Smooth muscle cell (in vitro differentiated cells): Measurements from ENCODE around the gene INAVA. TPM values are rescaled to one million over a fixed set of nuclear protein-coding genes. Genes with fewer than 3 reads are reported as not detected.
"Not testable (repeated sequence)": the region's sequence is repeated elsewhere in the genome, so short reads cannot be mapped to it uniquely, and the experiment has no call there.

Experiments used
- DNase-seq: peaks from one replicate; lab custom pipeline; 2025; ENCODE audit not compliant: unreplicated experiment; lab: John Stamatoyannopoulos, UW
- H2AFZ ChIP-seq: fragments of 200-600 bp; sonication (generic); 2 replicates; pipeline ENCODE4 v1.6.0; 2016; ENCODE audit warnings: antibody characterized with exemption, low read depth, mild to moderate bottlenecking
- H3F3A ChIP-seq: fragments of 200-600 bp; sonication (generic); 2 replicates; pipeline ENCODE4 v1.6.0; 2017; ENCODE audit warnings: antibody characterized with exemption, low read depth
- H3K27ac ChIP-seq: fragments of 200-600 bp; sonication (generic); 2 replicates; pipeline ENCODE4 v1.5.1; 2016; ENCODE audit warnings: low read depth, mild to moderate bottlenecking
- H3K27me3 ChIP-seq: fragments of 200-600 bp; sonication (generic); 2 replicates; pipeline ENCODE4 v1.6.1; 2016; ENCODE audit warnings: low read depth, mild to moderate bottlenecking
- H3K36me3 ChIP-seq: fragments of 200-600 bp; sonication (generic); 2 replicates; pipeline ENCODE4 v1.5.1; 2016; ENCODE audit warnings: low read depth
- H3K4me1 ChIP-seq: fragments of 200-600 bp; sonication (generic); 2 replicates; pipeline ENCODE4 v1.5.1; 2016; ENCODE audit warnings: low read depth
- H3K4me2 ChIP-seq: fragments of 200-600 bp; sonication (generic); 2 replicates; pipeline ENCODE4 v1.6.0; 2016; ENCODE audit warnings: mild to moderate bottlenecking
- H3K4me3 ChIP-seq: fragments of 200-600 bp; sonication (generic); 2 replicates; pipeline ENCODE4 v1.5.1; 2016; ENCODE audit warnings: mild to moderate bottlenecking
- H3K79me2 ChIP-seq: fragments of 200-600 bp; sonication (generic); 2 replicates; pipeline ENCODE4 v1.6.0; 2016; ENCODE audit warnings: low read depth, mild to moderate bottlenecking
- H3K9ac ChIP-seq: fragments of 200-600 bp; sonication (generic); 2 replicates; pipeline ENCODE4 v1.6.0; 2016; ENCODE audit warnings: low read depth
- H3K9me3 ChIP-seq: fragments of 200-600 bp; sonication (generic); replicated peaks from 2 replicates; pipeline ENCODE4 v1.5.1; 2016; ENCODE audit warnings: low read depth
- H4K20me1 ChIP-seq: fragments of 200-600 bp; sonication (generic); 2 replicates; pipeline ENCODE4 v1.6.0; 2016; ENCODE audit warnings: low read depth
- CTCF ChIP-seq: fragments of 200-600 bp; sonication (generic); IDR thresholded peaks from 2 replicates; pipeline ENCODE4 v1.5.1; 2017; ENCODE audit warnings: borderline replicate concordance, mild to moderate bottlenecking, antibody characterized with exemption; ENCODE audit not compliant: insufficient read depth, poor library complexity, severe bottlenecking
- WGBS: methylation state at CpG from one replicate; pipeline ENCODE4 v1.1.7; 2016; ENCODE audit warnings: low lambda C conversion rate; 5-methylcytosine and 5-hydroxymethylcytosine counted together
- polyA plus RNA-seq: library from polyadenylated mRNA; unstranded; fragments of >200 nt; fragmentation: Nextera tagmentation; extraction: Ambion mirVana; gene quantifications from 2 replicates; pipeline ENCODE4 v1.2.1, GENCODE V29; 2016
- small RNA-seq: library from RNA; depleted of rRNA; stranded (forward); fragments of <200 nt; gene quantifications from one replicate; pipeline ENCODE3, GENCODE V24; 2014
- total RNA-seq: library from RNA; depleted of rRNA; stranded (reverse); fragments of >200 nt; gene quantifications from 2 replicates; pipeline ENCODE4 v1.2.3, GENCODE V29; 2014

The INAVA gene
- total and polyA plus RNA-seq, 2 experiments from 2014 or later, result 10.1 to 16.9 TPM

GRCh38 chr1:200963076-200963475 is 68.4 kb downstream of the INAVA start:
- no peaks in the 10 kb centered on the region for H3F3A ChIP-seq

DNA sequence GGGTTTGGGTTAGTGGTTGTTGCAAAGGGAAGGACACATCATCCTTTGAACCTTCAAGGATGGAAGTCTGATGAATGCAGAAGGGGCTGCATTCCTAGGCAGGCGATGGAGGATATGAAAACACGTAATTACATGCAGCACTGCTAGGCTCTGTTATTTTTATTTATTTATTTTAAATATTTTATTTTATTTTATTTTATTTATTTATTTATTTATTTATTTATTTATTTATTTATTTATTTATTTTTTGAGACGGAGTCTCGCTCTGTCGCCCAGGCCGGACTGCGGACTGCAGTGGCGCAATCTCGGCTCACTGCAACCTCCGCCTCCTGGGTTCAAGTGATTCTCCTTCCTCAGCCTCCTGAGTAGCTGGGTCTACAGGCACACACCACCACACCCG is 69.2 kb downstream of the INAVA start:
- not testable (repeated sequence) for H3K4me1 ChIP-seq, H3F3A ChIP-seq, H3K36me3 ChIP-seq, H3K9me3 ChIP-seq, H3K27me3 ChIP-seq, H3K27ac ChIP-seq, DNase-seq, H3K9ac ChIP-seq, H3K4me3 ChIP-seq, H3K4me2 ChIP-seq, H3K79me2 ChIP-seq, H4K20me1 ChIP-seq, H2AFZ ChIP-seq
- over 99% methylated on average over 11 of the region's 11 CpGs for WGBS

More at GRCh38 chr1:200963076-200963475, 68.4 kb downstream of the INAVA start:
- Histone ChIP-seq H2AFZ (no peak overlapping the region), H3K27me3 (no peaks in the 10 kb centered on the region), H3K4me3 (no peak overlapping the region), H3K9me3 (no peaks in the 10 kb centered on the region), H3K36me3 (no peaks in the 10 kb centered on the region), H3K79me2 (no peaks in the 10 kb centered on the region), H3K4me1 (peaks cover 9% of the 10 kb centered on the region), H4K20me1 (no peaks in the 10 kb centered on the region), H3K27ac (no peak overlapping the region), H3K9ac (no peak overlapping the region), H3K4me2 (no peak overlapping the region)
- DNase-seq, result no peak
- TF ChIP-seq CTCF, result no peak
- WGBS, result 80% methylated on average over 2 of the region's 2 CpGs

Small RNA genes within 50 kb of the gene (small RNA-seq; reads per million reads assigned to genes)
- gene RNU6-704P, result not detected

Other genes starting within 250 kb of the INAVA start
- 21.8 and 22.5 TPM in 2 replicates for gene DDX59, start 225.0 kb upstream of the INAVA start, total RNA-seq
- 7.7 and 12.4 TPM in 2 replicates for gene DDX59, start 225.0 kb upstream of the INAVA start, polyA plus RNA-seq
- 57.5 and 61.1 TPM in 2 replicates for gene CAMSAP2, start 156.0 kb upstream of the INAVA start, total RNA-seq
- 12.9 and 20.5 TPM in 2 replicates for gene CAMSAP2, start 156.0 kb upstream of the INAVA start, polyA plus RNA-seq
- not detected in 2 replicates for gene GPR25, start 21.9 kb upstream of the INAVA start, total RNA-seq
- not detected in 2 replicates for gene GPR25, start 21.9 kb upstream of the INAVA start, polyA plus RNA-seq
- gene KIF21B, start 128.8 kb downstream of the INAVA start, total RNA-seq, result 1.9 and 3.4 TPM in 2 replicates
- 1.0 and 1.2 TPM in 2 replicates for gene KIF21B, start 128.8 kb downstream of the INAVA start, polyA plus RNA-seq
- not detected in 2 replicates for gene CACNA1S, start 217.5 kb downstream of the INAVA start, total RNA-seq
- not detected in 2 replicates for gene CACNA1S, start 217.5 kb downstream of the INAVA start, polyA plus RNA-seq
- gene ASCL5, start 232.3 kb downstream of the INAVA start, total RNA-seq, result not detected in 2 replicates
- gene ASCL5, start 232.3 kb downstream of the INAVA start, polyA plus RNA-seq, result 0.12 TPM in 1 of 2 replicates, not detected in the other